ENCODE results near the gene ATXN1.

GRCh38 chr6:16765235-16765634 is 4.0 kb upstream of the ATXN1 start:
- TF ChIP-seq CTCF (IDR thresholded peaks at IDR 0.05) = no peak
- TF ChIP-seq EP300 (IDR thresholded peaks at IDR 0.05) = no peak
